Measurements from ENCODE around the gene DIPK1C.

DNA sequence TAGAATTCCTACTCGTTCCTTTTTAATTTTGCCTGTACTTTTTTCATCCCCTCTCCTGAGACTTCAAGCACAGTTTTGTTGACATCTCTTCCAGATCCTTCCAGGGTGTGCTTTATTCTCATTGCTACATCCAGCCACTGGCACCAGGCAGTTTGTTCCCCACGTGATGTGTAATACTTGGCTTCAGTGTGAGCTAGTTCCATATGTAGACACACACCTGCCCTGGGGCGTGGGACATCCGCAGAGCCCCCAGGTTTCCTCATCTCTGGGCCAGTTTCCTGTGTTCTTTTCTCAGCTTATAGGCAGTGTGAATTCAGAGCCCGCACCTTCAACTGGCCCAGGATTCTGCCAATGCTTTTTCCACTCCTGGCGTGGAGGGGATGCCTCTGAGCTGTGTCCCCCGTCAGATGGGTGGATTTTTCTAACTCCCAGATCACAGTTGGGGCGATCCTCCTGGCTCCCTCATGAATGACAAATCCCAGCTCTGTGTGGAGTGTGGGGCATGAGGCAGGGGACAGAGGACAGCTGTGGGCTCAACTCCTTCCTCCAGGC lies 46.6 kb downstream of the DIPK1C start:
- TF ChIP-seq, protein P1, sequence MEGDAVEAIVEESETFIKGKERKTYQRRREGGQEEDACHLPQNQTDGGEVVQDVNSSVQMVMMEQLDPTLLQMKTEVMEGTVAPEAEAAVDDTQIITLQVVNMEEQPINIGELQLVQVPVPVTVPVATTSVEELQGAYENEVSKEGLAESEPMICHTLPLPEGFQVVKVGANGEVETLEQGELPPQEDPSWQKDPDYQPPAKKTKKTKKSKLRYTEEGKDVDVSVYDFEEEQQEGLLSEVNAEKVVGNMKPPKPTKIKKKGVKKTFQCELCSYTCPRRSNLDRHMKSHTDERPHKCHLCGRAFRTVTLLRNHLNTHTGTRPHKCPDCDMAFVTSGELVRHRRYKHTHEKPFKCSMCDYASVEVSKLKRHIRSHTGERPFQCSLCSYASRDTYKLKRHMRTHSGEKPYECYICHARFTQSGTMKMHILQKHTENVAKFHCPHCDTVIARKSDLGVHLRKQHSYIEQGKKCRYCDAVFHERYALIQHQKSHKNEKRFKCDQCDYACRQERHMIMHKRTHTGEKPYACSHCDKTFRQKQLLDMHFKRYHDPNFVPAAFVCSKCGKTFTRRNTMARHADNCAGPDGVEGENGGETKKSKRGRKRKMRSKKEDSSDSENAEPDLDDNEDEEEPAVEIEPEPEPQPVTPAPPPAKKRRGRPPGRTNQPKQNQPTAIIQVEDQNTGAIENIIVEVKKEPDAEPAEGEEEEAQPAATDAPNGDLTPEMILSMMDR (conservative IDR thresholded peaks at IDR 0.05): no peak
- no peak for TF ChIP-seq EZH2 (IDR thresholded peaks at IDR 0.05; ENCODE audit: low read depth)
